Measurements from ENCODE around the gene RRAS. TPM values are rescaled to one million over a fixed set of nuclear protein-coding genes. Genes with fewer than 3 reads are reported as not detected.

The RRAS gene
- total RNA-seq, 6 experiments from 2014 or later: 8.5 to 16.4 (median 11.5) TPM

DNA sequence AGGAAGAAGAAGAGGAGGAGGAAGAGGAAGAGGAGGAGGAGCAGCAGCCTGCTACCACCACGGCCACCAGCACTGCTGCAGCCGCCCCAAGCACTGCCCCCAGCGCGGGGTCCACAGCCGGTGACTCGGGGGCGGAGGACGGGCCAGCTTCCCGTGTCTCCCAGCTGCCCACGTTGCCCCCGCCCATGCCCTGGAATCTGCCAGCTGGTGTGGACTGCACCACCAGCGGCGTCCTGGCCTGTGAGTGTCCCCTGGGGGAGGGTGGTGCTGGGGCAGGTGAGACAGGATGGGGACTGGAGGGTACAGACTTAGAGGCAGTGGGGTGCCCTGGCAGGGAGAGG is 13.5 kb upstream of the RRAS start:
- H3K4me1 ChIP-seq: no peaks in the 10 kb centered on the region
- peaks cover 0 to 74% (median 22%) of the 10 kb centered on the region in 4 donors for H3K36me3 ChIP-seq
- H3K4me3 ChIP-seq: no peak overlapping the region
- no CpG with 5 or more reads among the region's 13 CpGs for WGBS (ENCODE audit: insufficient coverage, low coverage, low lambda C conversion rate, missing lambda C conversion rate)
- no peaks in the 10 kb centered on the region for H3K27me3 ChIP-seq
- ATAC-seq (no peak), DNase-seq (no peak)
- intact Hi-C loops (cut with DNase I): no loop called here
- no peaks in the 10 kb centered on the region for H3K9me3 ChIP-seq
- H3K27ac ChIP-seq: no peak overlapping the region
- TF ChIP-seq POLR2A (IDR thresholded peaks at IDR 0.05) (no peak), CTCF (IDR thresholded peaks at IDR 0.05) (no peak)

GRCh38 chr19:49652551-49653465 is 12.9 kb upstream of the RRAS start:
- H3K27me3 ChIP-seq: no peaks in the 10 kb centered on the region
- intact Hi-C loops (cut with DNase I): no loop called here
- ATAC-seq (no peak), DNase-seq (no peak)
- H3K4me3 ChIP-seq: no peak overlapping the region
- 98% methylated on average over 11 of the region's 58 CpGs for WGBS (ENCODE audit: insufficient coverage, low coverage, low lambda C conversion rate, missing lambda C conversion rate)
- H3K27ac ChIP-seq: no peak overlapping the region
- H3K4me1 ChIP-seq: no peaks in the 10 kb centered on the region
- no peaks in the 10 kb centered on the region for H3K9me3 ChIP-seq
- peaks cover 0 to 69% (median 21%) of the 10 kb centered on the region in 4 donors for H3K36me3 ChIP-seq
- no peak for TF ChIP-seq CTCF (IDR thresholded peaks at IDR 0.05)
- TF ChIP-seq POLR2A (IDR thresholded peaks at IDR 0.05): no peak

DNA sequence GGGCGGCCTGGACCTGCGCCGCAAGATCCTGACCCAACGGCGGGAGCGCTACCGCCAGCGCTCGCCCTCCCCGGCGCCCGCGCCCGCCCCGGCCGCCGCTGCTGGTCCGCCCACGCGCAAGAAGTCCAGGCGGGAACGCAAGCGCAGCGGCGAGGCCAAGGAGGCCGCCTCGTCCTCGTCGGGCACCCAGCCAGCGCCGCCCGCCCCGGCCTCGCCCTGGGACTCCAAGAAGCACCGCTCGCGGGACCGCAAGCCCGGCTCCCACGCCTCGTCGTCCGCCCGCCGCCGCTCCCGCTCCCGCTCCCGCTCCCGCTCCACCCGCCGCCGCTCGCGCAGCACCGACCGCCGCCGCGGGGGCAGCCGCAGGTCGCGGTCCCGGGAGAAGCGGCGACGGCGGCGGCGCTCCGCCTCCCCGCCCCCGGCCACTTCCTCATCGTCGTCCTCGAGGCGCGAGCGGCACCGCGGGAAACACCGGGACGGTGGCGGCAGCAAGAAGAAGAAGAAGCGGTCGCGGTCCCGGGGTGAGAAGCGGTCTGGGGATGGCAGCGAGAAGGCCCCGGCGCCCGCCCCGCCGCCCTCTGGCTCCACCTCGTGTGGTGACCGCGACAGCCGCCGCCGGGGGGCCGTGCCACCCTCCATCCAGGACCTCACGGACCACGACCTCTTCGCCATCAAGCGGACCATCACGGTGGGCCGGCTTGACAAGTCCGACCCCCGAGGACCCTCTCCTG is 12.0 kb upstream of the RRAS start:
- H3K36me3 ChIP-seq: peaks cover 0 to 71% (median 17%) of the 10 kb centered on the region in 4 donors
- ATAC-seq: no peak
- H3K4me1 ChIP-seq: no peaks in the 10 kb centered on the region
- H3K27me3 ChIP-seq: no peaks in the 10 kb centered on the region
- H3K27ac ChIP-seq: no peak overlapping the region
- intact Hi-C loops (cut with DNase I): no loop called here
- TF ChIP-seq POLR2A (IDR thresholded peaks at IDR 0.05): no peak
- no peak for TF ChIP-seq CTCF (IDR thresholded peaks at IDR 0.05)
- 97% methylated on average over 62 of the region's 110 CpGs for WGBS (ENCODE audit: insufficient coverage, low coverage, low lambda C conversion rate, missing lambda C conversion rate)
- no peak overlapping the region for H3K4me3 ChIP-seq
- no peaks in the 10 kb centered on the region for H3K9me3 ChIP-seq
- no peak for DNase-seq

DNA sequence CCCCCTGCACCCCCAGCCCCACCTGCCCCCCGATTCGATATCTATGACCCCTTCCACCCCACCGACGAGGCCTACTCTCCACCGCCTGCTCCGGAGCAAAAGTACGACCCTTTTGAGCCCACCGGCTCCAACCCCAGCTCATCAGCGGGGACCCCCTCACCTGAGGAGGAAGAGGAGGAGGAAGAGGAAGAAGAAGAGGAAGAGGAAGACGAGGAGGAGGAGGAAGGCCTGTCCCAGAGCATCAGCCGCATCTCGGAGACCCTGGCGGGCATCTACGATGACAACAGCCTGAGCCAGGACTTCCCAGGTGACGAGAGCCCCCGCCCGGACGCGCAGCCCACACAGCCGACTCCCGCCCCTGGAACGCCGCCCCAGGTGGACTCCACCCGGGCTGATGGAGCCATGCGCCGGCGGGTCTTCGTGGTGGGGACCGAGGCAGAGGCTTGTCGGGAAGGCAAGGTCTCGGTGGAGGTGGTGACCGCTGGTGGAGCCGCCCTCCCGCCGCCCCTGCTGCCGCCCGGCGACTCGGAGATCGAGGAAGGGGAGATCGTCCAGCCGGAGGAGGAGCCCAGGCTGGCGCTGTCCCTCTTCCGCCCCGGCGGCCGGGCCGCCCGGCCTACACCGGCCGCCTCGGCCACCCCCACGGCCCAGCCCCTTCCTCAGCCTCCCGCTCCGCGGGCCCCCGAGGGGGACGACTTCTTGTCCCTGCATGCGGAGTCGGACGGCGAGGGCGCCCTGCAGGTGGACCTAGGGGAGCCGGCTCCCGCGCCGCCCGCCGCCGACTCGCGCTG is 11.3 kb upstream of the RRAS start:
- Histone ChIP-seq H3K27ac (no peak overlapping the region), H3K4me3 (no peak overlapping the region), H3K27me3 (no peaks in the 10 kb centered on the region), H3K36me3 (peaks cover 0 to 71% (median 19%) of the 10 kb centered on the region in 4 donors), H3K4me1 (no peaks in the 10 kb centered on the region), H3K9me3 (no peaks in the 10 kb centered on the region)
- ATAC-seq (no peak), DNase-seq (no peak)
- intact Hi-C loops (cut with DNase I): no loop called here
- WGBS (ENCODE audit: insufficient coverage, low coverage, low lambda C conversion rate, missing lambda C conversion rate): 88% methylated on average over 14 of the region's 72 CpGs
- no peak for TF ChIP-seq POLR2A (IDR thresholded peaks at IDR 0.05)

All from right lobe of liver (tissue), 6 donors.